KMS-11 (cell line): Measurements from ENCODE around the gene EFEMP1.

ENCODE experiments used
- H2AFZ ChIP-seq: fragments of 200-600 bp; sonication (generic); 2 replicates; pipeline ENCODE4 v1.6.1; 2016; ENCODE audit warnings: antibody characterized with exemption, mixed run types, low read depth
- H3K27ac ChIP-seq: fragments of 200-600 bp; sonication (generic); 2 replicates; pipeline ENCODE4 v1.6.1; 2016; ENCODE audit warnings: mild to moderate bottlenecking, mixed run types
- H3K27me3 ChIP-seq: fragments of 200-600 bp; sonication (generic); 2 replicates; pipeline ENCODE4 v1.6.1; 2017; ENCODE audit warnings: mild to moderate bottlenecking, low read depth, mixed run types, moderate library complexity; ENCODE audit not compliant: insufficient read depth
- H3K36me3 ChIP-seq: fragments of 200-600 bp; sonication (generic); 2 replicates; pipeline ENCODE4 v1.6.1; 2017; ENCODE audit warnings: mild to moderate bottlenecking, mixed run types; ENCODE audit not compliant: insufficient read depth
- H3K4me1 ChIP-seq: fragments of 200-600 bp; sonication (generic); 2 replicates; pipeline ENCODE4 v1.6.1; 2016; ENCODE audit warnings: mild to moderate bottlenecking, low read depth, mixed run types; ENCODE audit not compliant: poor library complexity, severe bottlenecking
- H3K4me2 ChIP-seq: fragments of 200-600 bp; sonication (generic); 2 replicates; pipeline ENCODE4 v1.7.0; 2016; ENCODE audit warnings: mild to moderate bottlenecking, mixed run types
- H3K4me3 ChIP-seq: fragments of 200-600 bp; sonication (generic); IDR thresholded peaks from 2 replicates; pipeline ENCODE4 v1.6.1; 2017; ENCODE audit warnings: low read depth, low read length, mixed read lengths; ENCODE audit not compliant: insufficient read depth
- H3K79me2 ChIP-seq: fragments of 200-600 bp; sonication (generic); 2 replicates; pipeline ENCODE4 v1.6.1; 2016; ENCODE audit warnings: low read depth, mixed run types; ENCODE audit not compliant: insufficient read depth
- H3K9ac ChIP-seq: fragments of 200-600 bp; sonication (generic); 2 replicates; pipeline ENCODE4 v1.6.1; 2016; ENCODE audit warnings: mild to moderate bottlenecking, mixed run types
- H4K20me1 ChIP-seq: fragments of 200-600 bp; sonication (generic); 2 replicates; pipeline ENCODE4 v1.6.1; 2016; ENCODE audit warnings: mild to moderate bottlenecking, mixed run types; ENCODE audit not compliant: insufficient read depth
- CTCF ChIP-seq: fragments of 200-600 bp; sonication (generic); conservative IDR thresholded peaks from 2 replicates; pipeline ENCODE4 v1.6.1; 2017; ENCODE audit warnings: low read depth, mild to moderate bottlenecking, antibody characterized with exemption, low read length, moderate library complexity, mixed read lengths

Gene EFEMP1

GRCh38 chr2:55843096-55843993 lies 80.2 kb downstream of the EFEMP1 start:
- H3K36me3 ChIP-seq, result no peaks in the 10 kb centered on the region
- H3K4me3 ChIP-seq, result no peak overlapping the region
- H3K27ac ChIP-seq, result no peak overlapping the region
- no peak for TF ChIP-seq CTCF
- H3K27me3 ChIP-seq, result no peaks in the 10 kb centered on the region
- H2AFZ ChIP-seq, result no peak overlapping the region
- no peak overlapping the region for H3K9ac ChIP-seq
- no peaks in the 10 kb centered on the region for H4K20me1 ChIP-seq
- H3K4me1 ChIP-seq, result no peaks in the 10 kb centered on the region
- no peaks in the 10 kb centered on the region for H3K79me2 ChIP-seq
- H3K4me2 ChIP-seq, result no peak overlapping the region

GRCh38 chr2:55842046-55842445 lies 81.5 kb downstream of the EFEMP1 start:
- H2AFZ ChIP-seq, result no peak overlapping the region
- no peak overlapping the region for H3K27ac ChIP-seq
- no peaks in the 10 kb centered on the region for H3K79me2 ChIP-seq
- no peak overlapping the region for H3K4me3 ChIP-seq
- H3K27me3 ChIP-seq, result no peaks in the 10 kb centered on the region
- H3K4me2 ChIP-seq, result no peak overlapping the region
- H3K9ac ChIP-seq, result no peak overlapping the region
- TF ChIP-seq CTCF, result no peak
- H4K20me1 ChIP-seq, result no peaks in the 10 kb centered on the region
- H3K36me3 ChIP-seq, result no peaks in the 10 kb centered on the region
- H3K4me1 ChIP-seq, result no peaks in the 10 kb centered on the region

GRCh38 chr2:55840460-55840859 lies 83.1 kb downstream of the EFEMP1 start:
- Histone ChIP-seq H3K27ac (no peak overlapping the region), H3K4me2 (no peak overlapping the region), H3K4me1 (no peaks in the 10 kb centered on the region), H3K4me3 (no peak overlapping the region), H2AFZ (no peak overlapping the region), H3K9ac (no peak overlapping the region), H3K79me2 (no peaks in the 10 kb centered on the region), H3K27me3 (no peaks in the 10 kb centered on the region), H4K20me1 (no peaks in the 10 kb centered on the region), H3K36me3 (no peaks in the 10 kb centered on the region)
- no peak for TF ChIP-seq CTCF

- Histone ChIP-seq H3K4me3 (no peak overlapping the region), H3K4me2 (no peak overlapping the region), H3K27ac (no peak overlapping the region), H3K79me2 (no peaks in the 10 kb centered on the region), H3K27me3 (no peaks in the 10 kb centered on the region), H3K4me1 (no peaks in the 10 kb centered on the region), H3K36me3 (no peaks in the 10 kb centered on the region), H4K20me1 (no peaks in the 10 kb centered on the region), H3K9ac (no peak overlapping the region), H2AFZ (no peak overlapping the region)
- TF ChIP-seq CTCF, result no peak
Measured at GRCh38 chr2:55839182-55839819, 84.3 kb downstream of the EFEMP1 start.
